ENCODE results near the gene HSPH1.

DNA sequence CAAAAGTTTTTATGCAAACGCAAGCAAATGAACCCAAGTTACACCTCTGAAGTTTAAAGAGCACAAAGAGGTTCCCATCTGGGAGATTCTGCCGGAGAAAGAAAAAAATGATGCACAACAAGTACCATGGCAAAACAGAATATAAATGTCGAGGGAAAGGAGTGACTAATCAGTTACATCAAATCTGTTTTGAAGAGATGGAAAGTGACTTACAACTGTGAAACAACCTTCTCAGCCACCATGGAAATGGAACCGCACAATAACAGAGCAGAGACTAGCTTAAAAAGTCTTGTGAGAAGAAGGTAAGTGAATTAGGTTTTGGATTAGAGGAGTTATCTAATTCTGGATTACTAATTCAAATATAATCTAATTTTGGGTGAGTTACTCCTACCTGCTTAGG is 2.4 kb downstream of the HSPH1 start:
- TF ChIP-seq, protein P1, sequence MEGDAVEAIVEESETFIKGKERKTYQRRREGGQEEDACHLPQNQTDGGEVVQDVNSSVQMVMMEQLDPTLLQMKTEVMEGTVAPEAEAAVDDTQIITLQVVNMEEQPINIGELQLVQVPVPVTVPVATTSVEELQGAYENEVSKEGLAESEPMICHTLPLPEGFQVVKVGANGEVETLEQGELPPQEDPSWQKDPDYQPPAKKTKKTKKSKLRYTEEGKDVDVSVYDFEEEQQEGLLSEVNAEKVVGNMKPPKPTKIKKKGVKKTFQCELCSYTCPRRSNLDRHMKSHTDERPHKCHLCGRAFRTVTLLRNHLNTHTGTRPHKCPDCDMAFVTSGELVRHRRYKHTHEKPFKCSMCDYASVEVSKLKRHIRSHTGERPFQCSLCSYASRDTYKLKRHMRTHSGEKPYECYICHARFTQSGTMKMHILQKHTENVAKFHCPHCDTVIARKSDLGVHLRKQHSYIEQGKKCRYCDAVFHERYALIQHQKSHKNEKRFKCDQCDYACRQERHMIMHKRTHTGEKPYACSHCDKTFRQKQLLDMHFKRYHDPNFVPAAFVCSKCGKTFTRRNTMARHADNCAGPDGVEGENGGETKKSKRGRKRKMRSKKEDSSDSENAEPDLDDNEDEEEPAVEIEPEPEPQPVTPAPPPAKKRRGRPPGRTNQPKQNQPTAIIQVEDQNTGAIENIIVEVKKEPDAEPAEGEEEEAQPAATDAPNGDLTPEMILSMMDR (IDR thresholded peaks at IDR 0.05), result no peak
- TF ChIP-seq POLR2AphosphoS5 (IDR thresholded peaks at IDR 0.05) (no peak), POLR2A (IDR thresholded peaks at IDR 0.05) (no peak)
